ENCODE data around the gene PCDHGA9.
"Not testable (repeated sequence)": the region's sequence is repeated elsewhere in the genome, so short reads cannot be mapped to it uniquely, and the experiment has no call there.

PCDHGA9 gene

GRCh38 chr5:141402553-141403243 is at the start of gene PCDHGA9:
TSS of gene PCDHGA9 (plus strand) at chr5:141402778. CDS start at chr5:141402953, 175 bp downstream.
- no peak for DNase-seq (ENCODE audit: low read depth)

- DNase-seq (ENCODE audit: low read depth): no peak
Observed at GRCh38 chr5:141354900-141355469, 47.6 kb upstream of the PCDHGA9 start, which contains the start of gene PCDHGA4. TSS of gene PCDHGA4 (plus strand) at chr5:141355021. CDS start at chr5:141355108, 87 bp downstream.

- DNase-seq (ENCODE audit: low read depth): no peak
Observed at GRCh38 chr5:141355641-141356040, 46.9 kb upstream of the PCDHGA9 start.

GRCh38 chr5:141356133-141356532 is 46.4 kb upstream of the PCDHGA9 start:
- no peak for DNase-seq (ENCODE audit: low read depth)

GRCh38 chr5:141356950-141357349 is 45.6 kb upstream of the PCDHGA9 start:
- DNase-seq (ENCODE audit: low read depth): no peak

- no peak for DNase-seq (ENCODE audit: low read depth)
Observed at GRCh38 chr5:141359790-141360426, 42.7 kb upstream of the PCDHGA9 start, which contains the start of gene PCDHGB2. TSS of gene PCDHGB2 (plus strand) at chr5:141359994. CDS start at chr5:141360136, 142 bp downstream.

- DNase-seq (ENCODE audit: low read depth): no peak
Observed at GRCh38 chr5:141360685-141361084, 41.9 kb upstream of the PCDHGA9 start.

GRCh38 chr5:141362719-141363118 is 39.9 kb upstream of the PCDHGA9 start:
- DNase-seq (ENCODE audit: low read depth): no peak

GRCh38 chr5:141363952-141364660 is 38.5 kb upstream of the PCDHGA9 start, which contains the start of gene PCDHGA5:
TSS of gene PCDHGA5 (plus strand) at chr5:141364162. CDS start at chr5:141364331, 169 bp downstream.
- DNase-seq (ENCODE audit: low read depth): no peak

GRCh38 chr5:141366016-141366896 is 36.3 kb upstream of the PCDHGA9 start:
- DNase-seq (ENCODE audit: low read depth): no peak

GRCh38 chr5:141369994-141370848 is 32.4 kb upstream of the PCDHGA9 start, which contains the start of gene PCDHGB3:
TSS of gene PCDHGB3 (plus strand) at chr5:141370242. CDS start at chr5:141370395, 153 bp downstream.
- no peak for DNase-seq (ENCODE audit: low read depth)

GRCh38 chr5:141371572-141372475 is 30.8 kb upstream of the PCDHGA9 start:
- no peak for DNase-seq (ENCODE audit: low read depth)

GRCh38 chr5:141373673-141374317 is 28.8 kb upstream of the PCDHGA9 start, which contains the start of gene PCDHGA6:
TSS of gene PCDHGA6 (plus strand) at chr5:141373891. CDS start at chr5:141374084, 193 bp downstream.
- no peak for DNase-seq (ENCODE audit: low read depth)

GRCh38 chr5:141374627-141375026 is 28.0 kb upstream of the PCDHGA9 start:
- no peak for DNase-seq (ENCODE audit: low read depth)

- not testable (repeated sequence) for DNase-seq (ENCODE audit: low read depth)
Observed at GRCh38 chr5:141375444-141376155, 27.0 kb upstream of the PCDHGA9 start.

- DNase-seq (ENCODE audit: low read depth): no peak
Observed at GRCh38 chr5:141382469-141383294, 19.9 kb upstream of the PCDHGA9 start, which contains the start of gene PCDHGA7. TSS of gene PCDHGA7 (plus strand) at chr5:141382742. CDS start at chr5:141382900, 158 bp downstream.

- no peak for DNase-seq (ENCODE audit: low read depth)
Observed at GRCh38 chr5:141383345-141383744, 19.2 kb upstream of the PCDHGA9 start.
